Left forelimb (tissue), 1 donor: ENCODE data around the gene ERP29.
A peak's percentile ranks its signal among the peaks of the same experiment; 100 is the strongest.
"Not testable (repeated sequence)": the region's sequence is repeated elsewhere in the genome, so short reads cannot be mapped to it uniquely, and the experiment has no call there.

Source experiments
- DNase-seq: peaks from one replicate; pipeline ENCODE4 v3.0.0-alpha.2; 2018; ENCODE audit warnings: low spot score

Gene ERP29

GRCh38 chr12:112004041-112004440, 9.2 kb upstream of the ERP29 start:
- DNase-seq: no peak

GRCh38 chr12:112005419-112006395, 7.5 kb upstream of the ERP29 start:
- no peak for DNase-seq

- DNase-seq: no peak
Observed at GRCh38 chr12:112007945-112008344, 5.3 kb upstream of the ERP29 start.

GRCh38 chr12:112008918-112009317, 4.3 kb upstream of the ERP29 start:
- no peak for DNase-seq

- not testable (repeated sequence) for DNase-seq
Observed at GRCh38 chr12:112009596-112009995, 3.6 kb upstream of the ERP29 start.

- no peak for DNase-seq
Observed at GRCh38 chr12:112010415-112011344, 2.5 kb upstream of the ERP29 start.

GRCh38 chr12:112011685-112012084, 1.5 kb upstream of the ERP29 start:
- no peak for DNase-seq

GRCh38 chr12:112013601-112014402, 576 bp downstream of the ERP29 start:
- DNase-seq: peak; percentile 69

GRCh38 chr12:112015938-112016337, 2.7 kb downstream of the ERP29 start:
- DNase-seq: no peak

GRCh38 chr12:112017041-112017440, 3.8 kb downstream of the ERP29 start:
- DNase-seq: no peak

GRCh38 chr12:112018571-112019237, 5.5 kb downstream of the ERP29 start:
- no peak for DNase-seq

- no peak for DNase-seq
Observed at GRCh38 chr12:112020947-112021457, 7.8 kb downstream of the ERP29 start.

GRCh38 chr12:112022241-112023016, 9.2 kb downstream of the ERP29 start:
- DNase-seq: no peak

- DNase-seq: no peak
Observed at GRCh38 chr12:112023759-112024396, 10.7 kb downstream of the ERP29 start.

- DNase-seq: no peak
Observed at GRCh38 chr12:112025808-112026375, 12.7 kb downstream of the ERP29 start.

GRCh38 chr12:112029301-112029700, 16.1 kb downstream of the ERP29 start:
- no peak for DNase-seq

- no peak for DNase-seq
Observed at GRCh38 chr12:112031472-112031871, 18.2 kb downstream of the ERP29 start.

GRCh38 chr12:112032292-112032691, 19.1 kb downstream of the ERP29 start:
- no peak for DNase-seq

GRCh38 chr12:112035219-112035785, 22.1 kb downstream of the ERP29 start:
- DNase-seq: no peak
